GM12891 (cell line): Measurements from ENCODE around the gene DHCR24.
"Not testable (repeated sequence)": the region's sequence is repeated elsewhere in the genome, so short reads cannot be mapped to it uniquely, and the experiment has no call there.

ENCODE experiments used
- DNase-seq: peaks from one replicate; pipeline ENCODE4 v3.0.0; 2011; ENCODE audit warnings: low spot score; ENCODE audit not compliant: insufficient read length
- FAIRE-seq: peaks from 2 replicates; lab custom pipeline; 2011; peaks lifted over from hg19 to GRCh38; lab: Jason Lieb, UNC
- PAX5 ChIP-seq: IDR thresholded peaks from 2 replicates; pipeline ENCODE4 v1.6.1; 2011; ENCODE audit warnings: low read length, moderate library complexity, mild to moderate bottlenecking; ENCODE audit not compliant: insufficient read depth, severe bottlenecking
- POLR2A ChIP-seq: IDR thresholded peaks from 2 replicates; pipeline ENCODE4 v1.6.1; 2011; ENCODE audit warnings: low read depth, low read length, control low read depth
- POLR2AphosphoS5 ChIP-seq: IDR thresholded peaks from 2 replicates; pipeline ENCODE4 v1.6.1; 2011; ENCODE audit warnings: low read depth, low read length, control low read depth
- POU2F2 ChIP-seq: IDR thresholded peaks from 2 replicates; pipeline ENCODE4 v1.6.1; 2011; ENCODE audit warnings: low read depth, mild to moderate bottlenecking, control low read depth, low read length, moderate library complexity
- SPI1 ChIP-seq: IDR thresholded peaks from 2 replicates; pipeline ENCODE4 v1.6.1; 2011; ENCODE audit warnings: low read depth, low read length, control low read depth
- TAF1 ChIP-seq: IDR thresholded peaks from 2 replicates; pipeline ENCODE4 v1.6.1; 2011; ENCODE audit warnings: low read depth, low read length, control low read depth

Gene DHCR24

GRCh38 chr1:54888080-54888733 lies 1.2 kb upstream of the DHCR24 start:
- DNase-seq (no peak), FAIRE-seq (no peak)

GRCh38 chr1:54887665-54888071 lies 673 bp upstream of the DHCR24 start:
- DNase-seq = no peak
- no peak for TF ChIP-seq POU2F2
- no peak for FAIRE-seq

More at GRCh38 chr1:54888080-54888733, 1.2 kb upstream of the DHCR24 start:
- TF ChIP-seq POU2F2 (no peak), PAX5 (no peak), POLR2AphosphoS5 (no peak), SPI1 (no peak), TAF1 (no peak), POLR2A (no peak)

GRCh38 chr1:54885807-54886723 lies 930 bp downstream of the DHCR24 start:
- peak; percentile 55 for FAIRE-seq
- DNase-seq = no peak
- no peak for TF ChIP-seq POLR2AphosphoS5
- no peak for TF ChIP-seq POU2F2
- TF ChIP-seq SPI1 = no peak
- TF ChIP-seq TAF1 = no peak
- no peak for TF ChIP-seq POLR2A
- TF ChIP-seq PAX5 = no peak

GRCh38 chr1:54885237-54885679 lies 1.7 kb downstream of the DHCR24 start:
- FAIRE-seq (peak; percentile 5), DNase-seq (no peak)
- TF ChIP-seq SPI1 (no peak), POLR2AphosphoS5 (no peak), POU2F2 (no peak), PAX5 (no peak), TAF1 (no peak), POLR2A (no peak)

GRCh38 chr1:54884768-54885167 lies 2.2 kb downstream of the DHCR24 start:
- TF ChIP-seq PAX5 (no peak), SPI1 (no peak), POU2F2 (no peak), POLR2AphosphoS5 (no peak), TAF1 (no peak), POLR2A (no peak)
- no peak for DNase-seq
- no peak for FAIRE-seq

GRCh38 chr1:54884135-54884586 lies 2.8 kb downstream of the DHCR24 start:
- FAIRE-seq = peak; percentile 5

GRCh38 chr1:54883349-54884102 lies 3.5 kb downstream of the DHCR24 start:
- TF ChIP-seq POLR2AphosphoS5 (no peak), SPI1 (no peak), POLR2A (no peak), TAF1 (no peak), PAX5 (no peak), POU2F2 (no peak)
- DNase-seq (no peak), FAIRE-seq (no peak)

More at GRCh38 chr1:54884135-54884586, 2.8 kb downstream of the DHCR24 start:
- no peak for DNase-seq
- TF ChIP-seq SPI1 (peak; percentile 35; the same call in 1 of the 2 replicates), PAX5 (no peak)

- no peak for DNase-seq
- no peak for FAIRE-seq
- TF ChIP-seq POLR2AphosphoS5 = no peak
- TF ChIP-seq PAX5 = no peak
- no peak for TF ChIP-seq SPI1
- no peak for TF ChIP-seq POLR2A
These were observed 4.5 kb downstream of the DHCR24 start for GRCh38 chr1:54882519-54882918.

GRCh38 chr1:54881604-54882003 lies 5.4 kb downstream of the DHCR24 start:
- not testable (repeated sequence) for DNase-seq
- FAIRE-seq = peak; percentile 20
